Heart left ventricle (tissue), 13 donors: ENCODE data around the gene PTPRCAP.

Source experiments
- POLR2A ChIP-seq, 2 donors: fragments of 450-650 bp; IDR thresholded peaks; one replicate each; pipeline ENCODE4 v1.6.1; 2017; ENCODE audit warnings: antibody characterized with exemption in 2 of 2, mild to moderate bottlenecking in 2 of 2, moderate library complexity in 2 of 2
- TF ChIP-seq, protein P1 (sequence below), 12 donors: fragments of 200-600 bp; sonication (generic) in 4 of 12; IDR thresholded peaks; one replicate each; pipeline versions ENCODE4 v1.5.0 to v1.8.0; 2018 to 2022; ENCODE audit warnings: antibody characterized with exemption in 12 of 12, mild to moderate bottlenecking in 5 of 12
- donor health status: ischemic (EF 13 %, LVEDD 7.1; RV severe dilation, severe dysfunction).
- donor health status: DM: no; HTN: yes; CAD: no.
- donor health status: DM: no; HTN: no; CAD: no.
- donor health status: ischemic (EF 25% LVEDD 6.9; RV normal size, moderate dysfunction).
- donor health status: ischemic (EF 25% LVEDD 5.7; RV mildly dilated, moderate dysfunction).
- donor health status: ischemic (EF 35%, LVEDD 5.7; RV mildly dilated, moderate dysfunction).
- donor health status: nonischemic (EF 11% LVEDD 7.7; RV severe dilation, severe dysfunction).
- donor health status: DM: yes; HTN: yes; CAD: no.
- donor health status: PGD.
- donor health status: ischemic (EF 29% LVEDD 5.4; RV normal size, mild dysfunction).
- donor health status: nonischemic (EF 23%, LVEDD 6.1; RV moderate dilation, normal function).

DNA sequence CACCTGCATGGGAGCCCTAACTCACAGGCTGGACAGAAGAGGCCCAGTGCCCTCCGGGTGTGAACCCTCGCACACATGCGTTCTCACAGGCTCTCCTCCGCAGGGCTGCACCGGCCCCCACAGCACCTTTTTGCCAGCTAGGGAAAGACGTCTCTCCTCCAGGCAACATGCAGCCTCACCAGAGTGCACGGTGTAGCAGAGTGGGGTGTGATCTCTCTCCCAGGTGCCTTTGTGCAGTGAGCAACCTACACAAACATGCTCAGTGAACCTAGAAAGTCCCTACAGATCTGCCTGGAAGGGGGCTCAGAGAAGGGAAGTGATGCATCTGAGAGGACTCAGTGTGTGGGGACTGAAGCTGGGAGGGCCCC lies 25.7 kb downstream of the PTPRCAP start:
- no peak for TF ChIP-seq POLR2A (IDR thresholded peaks at IDR 0.05)
- TF ChIP-seq, protein P1, sequence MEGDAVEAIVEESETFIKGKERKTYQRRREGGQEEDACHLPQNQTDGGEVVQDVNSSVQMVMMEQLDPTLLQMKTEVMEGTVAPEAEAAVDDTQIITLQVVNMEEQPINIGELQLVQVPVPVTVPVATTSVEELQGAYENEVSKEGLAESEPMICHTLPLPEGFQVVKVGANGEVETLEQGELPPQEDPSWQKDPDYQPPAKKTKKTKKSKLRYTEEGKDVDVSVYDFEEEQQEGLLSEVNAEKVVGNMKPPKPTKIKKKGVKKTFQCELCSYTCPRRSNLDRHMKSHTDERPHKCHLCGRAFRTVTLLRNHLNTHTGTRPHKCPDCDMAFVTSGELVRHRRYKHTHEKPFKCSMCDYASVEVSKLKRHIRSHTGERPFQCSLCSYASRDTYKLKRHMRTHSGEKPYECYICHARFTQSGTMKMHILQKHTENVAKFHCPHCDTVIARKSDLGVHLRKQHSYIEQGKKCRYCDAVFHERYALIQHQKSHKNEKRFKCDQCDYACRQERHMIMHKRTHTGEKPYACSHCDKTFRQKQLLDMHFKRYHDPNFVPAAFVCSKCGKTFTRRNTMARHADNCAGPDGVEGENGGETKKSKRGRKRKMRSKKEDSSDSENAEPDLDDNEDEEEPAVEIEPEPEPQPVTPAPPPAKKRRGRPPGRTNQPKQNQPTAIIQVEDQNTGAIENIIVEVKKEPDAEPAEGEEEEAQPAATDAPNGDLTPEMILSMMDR (IDR thresholded peaks at IDR 0.05), result no peak
